Measurements from ENCODE around the gene GRIK2. TPM values are rescaled to one million over a fixed set of nuclear protein-coding genes. Genes with fewer than 3 reads are reported as not detected.

GRIK2 gene
- total RNA-seq, 1 donor from 2014 or later: 11.3 TPM

DNA sequence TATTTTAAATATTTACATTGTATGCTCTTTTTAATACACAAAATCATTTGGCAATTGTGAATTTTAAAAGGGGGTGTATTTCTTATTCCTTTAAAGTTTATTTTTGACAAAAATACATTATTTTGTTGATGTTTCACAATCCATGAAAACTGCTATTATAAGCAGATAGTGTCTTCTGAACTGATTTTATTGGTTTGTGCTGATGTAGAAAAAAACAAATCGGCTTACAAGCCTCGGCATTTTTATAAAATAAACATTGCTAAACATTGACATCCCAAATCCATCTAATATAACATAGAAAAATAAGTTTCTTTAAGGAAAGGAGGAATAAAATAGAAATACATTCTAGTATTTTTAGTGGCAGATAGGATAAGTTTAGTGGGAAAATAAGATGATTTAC lies 634.7 kb downstream of the GRIK2 start:
- Histone ChIP-seq H3K9me3 (replicated peaks) (no peaks in the 10 kb centered on the region), H3K27me3 (ENCODE audit: low read depth) (no peaks in the 10 kb centered on the region), H3K4me3 (no peak overlapping the region), H3K36me3 (no peaks in the 10 kb centered on the region), H3K4me1 (no peaks in the 10 kb centered on the region), H3K27ac (replicated peaks) (no peak overlapping the region)
- TF ChIP-seq, protein P1, sequence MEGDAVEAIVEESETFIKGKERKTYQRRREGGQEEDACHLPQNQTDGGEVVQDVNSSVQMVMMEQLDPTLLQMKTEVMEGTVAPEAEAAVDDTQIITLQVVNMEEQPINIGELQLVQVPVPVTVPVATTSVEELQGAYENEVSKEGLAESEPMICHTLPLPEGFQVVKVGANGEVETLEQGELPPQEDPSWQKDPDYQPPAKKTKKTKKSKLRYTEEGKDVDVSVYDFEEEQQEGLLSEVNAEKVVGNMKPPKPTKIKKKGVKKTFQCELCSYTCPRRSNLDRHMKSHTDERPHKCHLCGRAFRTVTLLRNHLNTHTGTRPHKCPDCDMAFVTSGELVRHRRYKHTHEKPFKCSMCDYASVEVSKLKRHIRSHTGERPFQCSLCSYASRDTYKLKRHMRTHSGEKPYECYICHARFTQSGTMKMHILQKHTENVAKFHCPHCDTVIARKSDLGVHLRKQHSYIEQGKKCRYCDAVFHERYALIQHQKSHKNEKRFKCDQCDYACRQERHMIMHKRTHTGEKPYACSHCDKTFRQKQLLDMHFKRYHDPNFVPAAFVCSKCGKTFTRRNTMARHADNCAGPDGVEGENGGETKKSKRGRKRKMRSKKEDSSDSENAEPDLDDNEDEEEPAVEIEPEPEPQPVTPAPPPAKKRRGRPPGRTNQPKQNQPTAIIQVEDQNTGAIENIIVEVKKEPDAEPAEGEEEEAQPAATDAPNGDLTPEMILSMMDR (IDR thresholded peaks at IDR 0.05; ENCODE audit: borderline replicate concordance): no peak
- intact Hi-C loops (cut with micrococcal nuclease): no loop called here
- DNase-seq: no peak

DNA sequence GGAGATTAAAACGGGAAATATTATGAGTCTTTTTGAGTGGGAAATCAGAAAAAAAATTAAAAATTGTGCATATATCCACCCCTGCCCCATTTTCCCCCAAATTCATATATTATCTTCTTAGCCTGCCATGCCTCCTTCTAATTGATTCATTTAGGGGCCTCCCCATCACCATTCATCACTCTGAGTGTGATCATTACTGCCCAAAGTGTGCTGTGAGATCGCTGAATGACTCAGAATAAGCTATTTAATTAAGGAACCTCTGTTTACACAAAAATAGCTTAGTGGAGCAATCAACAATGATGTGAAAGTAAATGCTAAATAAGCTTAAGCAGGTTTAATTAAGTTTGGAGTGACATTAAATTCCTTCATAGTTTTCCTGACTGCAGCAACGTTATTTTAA lies 645.5 kb downstream of the GRIK2 start:
- no peak overlapping the region for H3K4me3 ChIP-seq
- DNase-seq: no peak
- peaks cover 8% of the 10 kb centered on the region for H3K9me3 ChIP-seq (replicated peaks)
- H3K4me1 ChIP-seq: no peaks in the 10 kb centered on the region
- intact Hi-C loops (cut with micrococcal nuclease): no loop called here
- no peaks in the 10 kb centered on the region for H3K36me3 ChIP-seq
- no peaks in the 10 kb centered on the region for H3K27me3 ChIP-seq (ENCODE audit: low read depth)
- TF ChIP-seq, protein P1 (IDR thresholded peaks at IDR 0.05; ENCODE audit: borderline replicate concordance): no peak
- no peak overlapping the region for H3K27ac ChIP-seq (replicated peaks)

DNA sequence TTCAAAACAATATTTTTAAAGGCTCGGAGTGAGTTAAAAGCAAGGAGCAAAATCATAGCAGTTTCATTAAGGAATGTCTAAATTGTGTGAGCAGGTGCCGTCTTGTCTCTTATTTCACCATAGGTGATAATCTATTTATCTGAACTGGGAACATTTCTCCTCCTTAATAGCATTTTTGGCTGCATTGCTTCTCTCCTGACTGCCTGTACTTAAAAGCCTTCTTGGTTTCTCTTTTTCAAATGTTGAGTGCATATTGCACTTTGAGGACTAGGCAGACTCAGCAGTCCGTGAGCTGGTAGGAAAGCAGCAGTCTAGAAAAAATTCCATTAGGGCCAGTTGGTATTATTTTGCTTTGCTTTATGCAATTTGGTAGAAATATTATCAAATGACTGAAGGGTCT lies 645.9 kb downstream of the GRIK2 start:
- Histone ChIP-seq H3K27ac (replicated peaks) (no peak overlapping the region), H3K27me3 (ENCODE audit: low read depth) (no peaks in the 10 kb centered on the region), H3K9me3 (replicated peaks) (peaks cover 8% of the 10 kb centered on the region), H3K4me3 (no peak overlapping the region), H3K4me1 (no peaks in the 10 kb centered on the region), H3K36me3 (no peaks in the 10 kb centered on the region)
- intact Hi-C loops (cut with micrococcal nuclease): no loop called here
- no peak for DNase-seq
- TF ChIP-seq, protein P1 (IDR thresholded peaks at IDR 0.05; ENCODE audit: borderline replicate concordance): no peak

GRCh38 chr6:102051001-102051400 lies 657.5 kb downstream of the GRIK2 start:
- Histone ChIP-seq H3K27ac (replicated peaks) (no peak overlapping the region), H3K27me3 (ENCODE audit: low read depth) (no peaks in the 10 kb centered on the region), H3K36me3 (no peaks in the 10 kb centered on the region), H3K4me3 (no peak overlapping the region), H3K4me1 (no peaks in the 10 kb centered on the region), H3K9me3 (replicated peaks) (no peaks in the 10 kb centered on the region)
- no peak for DNase-seq
- TF ChIP-seq, protein P1 (IDR thresholded peaks at IDR 0.05; ENCODE audit: borderline replicate concordance): no peak
- intact Hi-C loops (cut with micrococcal nuclease): no loop called here

GRCh38 chr6:102051720-102052119 lies 658.2 kb downstream of the GRIK2 start:
- H3K27ac ChIP-seq (replicated peaks): no peak overlapping the region
- H3K36me3 ChIP-seq: no peaks in the 10 kb centered on the region
- H3K9me3 ChIP-seq (replicated peaks): no peaks in the 10 kb centered on the region
- intact Hi-C loops (cut with micrococcal nuclease): no loop called here
- H3K4me3 ChIP-seq: no peak overlapping the region
- DNase-seq: no peak
- H3K27me3 ChIP-seq (ENCODE audit: low read depth): no peaks in the 10 kb centered on the region
- TF ChIP-seq, protein P1 (IDR thresholded peaks at IDR 0.05; ENCODE audit: borderline replicate concordance): no peak
- H3K4me1 ChIP-seq: no peaks in the 10 kb centered on the region

DNA sequence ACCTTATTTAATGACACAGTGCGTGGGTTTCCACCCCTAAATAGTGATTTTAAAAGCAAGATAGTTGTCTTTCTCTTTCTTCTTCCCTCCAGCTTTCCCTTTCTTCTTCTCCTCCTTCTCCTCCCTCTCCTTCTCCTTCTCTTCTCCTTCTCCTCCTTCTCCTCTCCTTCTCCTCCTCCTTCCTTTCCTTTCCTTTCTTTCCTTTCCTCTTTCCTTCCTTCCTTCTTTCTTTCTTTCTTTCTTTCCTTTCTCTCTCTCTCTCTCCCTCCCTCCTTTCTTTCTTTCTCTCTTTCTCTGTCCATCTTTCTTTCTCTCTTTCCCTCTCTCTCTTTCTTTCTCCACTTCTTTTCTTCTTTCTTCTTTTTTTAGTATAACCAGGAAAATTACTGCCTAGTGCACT lies 670.6 kb downstream of the GRIK2 start:
- H3K27me3 ChIP-seq (ENCODE audit: low read depth): no peaks in the 10 kb centered on the region
- no peaks in the 10 kb centered on the region for H3K4me1 ChIP-seq
- TF ChIP-seq, protein P1 (IDR thresholded peaks at IDR 0.05; ENCODE audit: borderline replicate concordance): no peak
- no peak overlapping the region for H3K27ac ChIP-seq (replicated peaks)
- no peak overlapping the region for H3K4me3 ChIP-seq
- no peaks in the 10 kb centered on the region for H3K9me3 ChIP-seq (replicated peaks)
- H3K36me3 ChIP-seq: no peaks in the 10 kb centered on the region
- intact Hi-C loops (cut with micrococcal nuclease): no loop called here
- no peak for DNase-seq

Measured in left ventricle myocardium inferior (tissue), 1 donor.